GM13977 (cell line): ENCODE results near the gene PMM2.
A peak's percentile ranks its signal among the peaks of the same experiment; 100 is the strongest.

Experiments
- DNase-seq: peaks from one replicate; pipeline ENCODE4 v3.0.0; 2012; ENCODE audit warnings: low spot score
- in situ Hi-C: fragments of 300-500 bp; cut with MboI; formaldehyde crosslinking; loops from one replicate; pipeline ENCODE4 v1.12.0; 2022; ENCODE audit warnings: low sequenced_read_pairs, low pct_unique_long_range_greater_than_20kb, mixed read lengths, inconsistent platforms; ENCODE audit not compliant: unreplicated experiment
- TF ChIP-seq, protein P1 (sequence below): IDR thresholded peaks from 2 replicates; pipeline ENCODE4 v1.5.1; 2012; ENCODE audit warnings: mild to moderate bottlenecking, control low read depth; ENCODE audit not compliant: insufficient read depth; ENCODE audit errors: extremely low read depth, missing control alignments

The PMM2 gene

DNA sequence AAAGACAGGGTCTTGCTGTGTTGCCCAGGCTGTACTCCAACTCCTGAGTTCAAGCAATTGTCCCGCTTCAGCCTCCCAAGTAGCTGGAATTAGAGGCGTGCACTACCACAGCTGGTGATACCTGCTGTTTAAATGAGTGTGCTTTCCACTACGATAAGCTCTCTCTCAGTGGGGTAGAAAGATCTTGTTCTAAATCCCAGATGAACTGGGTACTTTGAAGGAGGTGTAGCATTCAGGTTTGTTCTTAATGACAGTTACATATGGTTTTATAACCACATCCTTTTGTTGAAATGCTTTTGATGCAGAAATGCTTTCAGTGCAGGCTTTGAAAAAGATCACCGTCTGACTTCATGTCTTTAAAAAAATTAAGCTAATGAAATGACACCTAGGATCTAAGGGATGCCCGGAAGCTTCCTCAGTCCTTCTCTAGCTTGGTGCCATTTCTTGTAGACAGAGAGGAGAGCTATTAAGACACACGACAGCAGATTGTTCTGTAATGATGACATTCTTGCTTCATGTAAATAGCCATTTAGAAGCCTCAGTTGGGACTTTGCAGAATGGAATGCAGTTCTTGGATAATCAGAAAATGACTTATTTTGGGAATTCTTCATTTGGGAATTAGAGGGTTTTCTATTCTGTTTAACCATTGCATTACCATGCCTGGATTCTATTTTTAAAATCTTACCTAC, 19.5 kb downstream of the PMM2 start:
- TF ChIP-seq, protein P1, sequence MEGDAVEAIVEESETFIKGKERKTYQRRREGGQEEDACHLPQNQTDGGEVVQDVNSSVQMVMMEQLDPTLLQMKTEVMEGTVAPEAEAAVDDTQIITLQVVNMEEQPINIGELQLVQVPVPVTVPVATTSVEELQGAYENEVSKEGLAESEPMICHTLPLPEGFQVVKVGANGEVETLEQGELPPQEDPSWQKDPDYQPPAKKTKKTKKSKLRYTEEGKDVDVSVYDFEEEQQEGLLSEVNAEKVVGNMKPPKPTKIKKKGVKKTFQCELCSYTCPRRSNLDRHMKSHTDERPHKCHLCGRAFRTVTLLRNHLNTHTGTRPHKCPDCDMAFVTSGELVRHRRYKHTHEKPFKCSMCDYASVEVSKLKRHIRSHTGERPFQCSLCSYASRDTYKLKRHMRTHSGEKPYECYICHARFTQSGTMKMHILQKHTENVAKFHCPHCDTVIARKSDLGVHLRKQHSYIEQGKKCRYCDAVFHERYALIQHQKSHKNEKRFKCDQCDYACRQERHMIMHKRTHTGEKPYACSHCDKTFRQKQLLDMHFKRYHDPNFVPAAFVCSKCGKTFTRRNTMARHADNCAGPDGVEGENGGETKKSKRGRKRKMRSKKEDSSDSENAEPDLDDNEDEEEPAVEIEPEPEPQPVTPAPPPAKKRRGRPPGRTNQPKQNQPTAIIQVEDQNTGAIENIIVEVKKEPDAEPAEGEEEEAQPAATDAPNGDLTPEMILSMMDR: no peak
- DNase-seq: no peak
- in situ Hi-C loops: no loop called here

DNA sequence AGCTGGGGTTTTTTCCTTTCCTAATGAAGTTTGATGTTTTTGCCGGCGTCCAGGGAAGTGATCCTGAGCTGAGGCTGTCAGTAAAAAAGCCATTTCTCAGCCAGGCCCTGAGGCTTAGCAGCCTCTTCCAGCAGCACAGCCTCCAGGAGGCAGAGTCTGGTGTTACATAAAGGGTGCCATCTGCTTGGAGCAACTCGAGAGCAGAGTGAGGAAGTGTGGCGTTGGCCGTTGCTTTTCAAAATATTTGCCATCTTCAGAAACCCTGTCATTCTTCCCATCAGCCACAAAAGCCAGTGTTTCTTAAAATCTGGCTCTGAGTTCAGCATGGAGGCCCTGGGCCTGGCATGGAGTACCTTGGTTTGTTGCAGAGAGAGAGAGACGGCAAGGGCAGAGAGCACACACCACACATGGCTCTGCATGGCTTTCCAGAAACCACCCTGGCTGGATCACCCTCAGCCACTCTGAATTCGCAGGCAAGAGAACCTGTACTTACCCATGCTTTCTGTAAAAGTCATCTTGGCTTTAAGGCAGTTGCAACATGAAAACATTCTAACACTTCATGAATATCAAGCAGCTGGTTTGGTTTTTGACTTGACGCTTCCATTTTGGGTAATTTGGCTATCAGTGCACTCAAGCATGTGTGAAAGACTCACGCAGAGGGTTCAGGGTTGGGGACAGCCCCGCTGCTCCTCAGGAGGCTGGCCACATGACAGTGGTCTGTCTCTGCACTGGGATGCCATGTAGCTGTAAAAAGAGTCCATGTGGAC, 21.0 kb downstream of the PMM2 start:
- TF ChIP-seq, protein P1: peak; percentile 10
- in situ Hi-C loops: no loop called here
- peak; percentile 67 for DNase-seq

DNA sequence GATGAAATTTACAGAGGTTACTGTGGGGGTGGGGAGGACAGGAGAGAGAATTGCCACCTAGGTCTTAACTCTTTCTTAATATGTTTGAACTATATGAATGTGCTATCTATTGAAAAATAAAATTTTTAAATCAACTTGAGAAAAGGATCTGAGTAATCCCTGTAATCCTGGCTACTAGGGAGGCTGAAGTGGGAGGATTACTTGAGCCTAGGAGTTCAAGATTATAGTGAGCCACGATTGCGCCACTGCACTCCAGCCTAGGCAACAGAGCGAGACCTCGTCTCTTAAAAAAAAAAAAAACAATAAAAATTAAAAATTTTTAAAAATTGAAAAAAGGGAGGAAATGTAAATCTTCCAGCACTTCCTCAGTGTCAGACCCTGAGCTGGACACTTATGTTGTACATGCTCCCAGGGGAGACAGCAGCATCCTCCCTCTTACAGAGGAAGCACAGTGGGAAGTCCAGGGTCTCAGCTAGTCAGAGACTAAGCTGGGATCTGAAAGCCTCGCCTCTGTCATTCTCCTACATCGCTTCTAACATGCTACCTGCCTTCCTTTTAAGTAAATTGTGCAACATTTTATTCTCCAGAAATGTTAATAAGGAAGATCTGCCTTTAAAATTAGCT, 21.9 kb downstream of the PMM2 start:
- in situ Hi-C loops: no loop called here
- no peak for DNase-seq
- TF ChIP-seq, protein P1: no peak

DNA sequence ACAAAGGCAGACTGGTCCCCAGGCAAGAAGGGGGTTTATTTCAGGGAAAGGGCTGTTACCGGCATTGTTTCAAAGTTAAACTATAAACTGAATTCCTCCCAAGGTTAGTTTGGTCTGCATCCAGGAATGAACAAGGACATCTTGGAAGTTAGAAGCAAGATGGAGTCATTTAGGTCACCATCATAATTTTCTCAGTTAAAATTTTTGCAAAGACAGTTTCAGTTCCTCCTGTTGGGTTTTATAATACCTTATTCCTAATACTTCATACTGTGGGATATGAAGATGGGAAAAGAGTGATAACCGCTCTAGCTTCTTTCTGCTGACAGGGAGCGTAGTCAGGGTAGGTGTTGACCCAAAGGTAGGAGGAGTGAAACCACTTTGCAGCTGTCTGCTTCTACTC, 24.8 kb downstream of the PMM2 start:
- DNase-seq: no peak
- TF ChIP-seq, protein P1: no peak
- in situ Hi-C loops: no loop called here

DNA sequence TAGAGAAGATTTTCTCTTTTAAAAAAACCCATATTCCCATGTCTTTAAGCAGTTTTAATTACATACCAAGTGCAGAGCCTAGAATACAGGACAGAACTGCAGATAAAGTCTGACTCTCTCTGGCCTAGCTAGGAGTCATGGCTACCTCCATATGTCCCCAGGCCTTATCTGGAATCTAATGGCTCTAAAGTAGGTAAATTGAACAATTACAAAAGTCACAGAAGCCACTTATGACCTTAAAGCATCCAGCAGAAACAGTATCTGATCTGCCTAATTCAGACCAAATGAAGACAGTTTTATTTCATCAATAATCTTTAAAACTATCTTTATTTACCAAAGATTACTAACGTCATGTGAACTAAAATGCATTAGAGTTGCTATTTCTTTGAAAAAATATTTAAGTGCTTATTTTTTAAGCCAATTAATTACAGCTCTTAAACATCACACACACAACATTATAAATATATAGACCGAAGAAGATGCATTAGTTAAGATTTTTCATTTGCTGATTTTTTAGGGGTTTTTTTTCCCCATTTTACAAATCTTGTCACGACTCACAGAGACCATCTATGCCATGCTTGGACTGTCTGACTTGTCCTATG, 28.7 kb downstream of the PMM2 start:
- in situ Hi-C loops: no loop called here
- no peak for DNase-seq
- TF ChIP-seq, protein P1: no peak

DNA sequence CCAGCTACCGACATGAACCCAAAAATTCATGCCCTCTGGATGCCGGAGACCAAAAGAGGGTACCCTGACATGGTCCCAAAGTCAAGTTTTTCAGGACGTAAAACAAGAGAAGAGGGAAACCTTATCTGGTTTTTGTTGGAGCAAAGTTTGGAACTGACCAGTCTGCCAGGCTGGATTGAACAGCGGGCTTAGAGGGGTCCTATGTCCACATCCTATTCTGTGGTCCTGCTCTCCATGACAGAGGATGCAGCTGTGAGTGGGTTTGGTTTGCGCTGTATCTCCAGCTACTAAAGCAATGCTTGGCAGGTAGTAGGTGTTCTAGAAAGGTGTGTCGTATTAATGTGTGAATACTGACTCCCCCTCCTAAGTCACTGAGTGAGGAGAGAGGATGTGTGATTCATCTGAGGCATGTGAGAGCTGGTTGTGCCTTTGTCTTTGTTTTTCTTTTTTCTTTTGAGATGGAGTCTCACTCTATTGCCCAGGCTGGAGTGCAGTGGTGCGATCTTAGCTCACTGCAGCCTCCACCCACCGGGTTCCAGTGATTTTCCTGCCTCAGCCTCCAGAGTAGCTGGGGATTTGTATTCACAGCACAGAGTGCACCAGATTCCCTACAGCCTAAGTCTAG, 31.0 kb downstream of the PMM2 start:
- TF ChIP-seq, protein P1: no peak
- in situ Hi-C loops: no loop called here
- DNase-seq: no peak
